Measurements from ENCODE around the gene SNCAIP.

DNA sequence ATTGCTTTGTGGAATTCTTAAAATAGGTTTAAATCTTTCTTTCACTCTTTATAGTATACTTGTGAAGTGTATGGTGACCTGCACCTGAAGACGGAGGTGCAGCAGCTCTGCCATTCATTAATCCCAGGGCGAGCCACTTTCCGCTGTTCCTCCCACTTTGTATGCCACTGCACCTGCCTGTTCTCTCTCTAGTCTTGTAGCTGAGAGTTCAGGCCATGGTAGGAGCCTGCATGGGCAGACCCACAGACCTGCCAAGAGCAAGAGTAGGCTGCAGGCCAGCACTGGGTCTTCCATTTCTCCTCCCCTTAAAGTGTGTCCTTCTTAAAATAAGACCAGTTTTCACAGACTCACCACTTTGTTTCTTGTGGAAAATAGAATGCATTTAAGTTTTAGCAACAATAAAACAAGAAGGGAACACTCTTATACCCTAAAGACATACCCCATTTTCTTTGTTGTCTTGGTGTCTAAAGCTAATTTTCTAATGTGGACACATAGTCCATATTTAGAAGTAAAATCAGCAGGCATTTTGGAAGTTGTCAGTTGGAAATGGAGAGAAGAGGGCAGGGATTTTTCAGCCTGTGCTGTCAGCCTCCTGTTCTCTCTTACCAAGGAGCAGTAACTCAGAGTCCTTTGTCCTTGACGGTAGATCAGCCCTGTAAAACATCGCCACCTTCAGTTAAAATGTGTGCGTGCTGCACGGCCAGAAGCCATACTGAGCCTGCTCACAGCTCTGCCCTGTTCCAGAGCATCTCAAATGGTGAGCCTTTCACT is 103.2 kb downstream of the SNCAIP start:
- TF ChIP-seq, protein P1, sequence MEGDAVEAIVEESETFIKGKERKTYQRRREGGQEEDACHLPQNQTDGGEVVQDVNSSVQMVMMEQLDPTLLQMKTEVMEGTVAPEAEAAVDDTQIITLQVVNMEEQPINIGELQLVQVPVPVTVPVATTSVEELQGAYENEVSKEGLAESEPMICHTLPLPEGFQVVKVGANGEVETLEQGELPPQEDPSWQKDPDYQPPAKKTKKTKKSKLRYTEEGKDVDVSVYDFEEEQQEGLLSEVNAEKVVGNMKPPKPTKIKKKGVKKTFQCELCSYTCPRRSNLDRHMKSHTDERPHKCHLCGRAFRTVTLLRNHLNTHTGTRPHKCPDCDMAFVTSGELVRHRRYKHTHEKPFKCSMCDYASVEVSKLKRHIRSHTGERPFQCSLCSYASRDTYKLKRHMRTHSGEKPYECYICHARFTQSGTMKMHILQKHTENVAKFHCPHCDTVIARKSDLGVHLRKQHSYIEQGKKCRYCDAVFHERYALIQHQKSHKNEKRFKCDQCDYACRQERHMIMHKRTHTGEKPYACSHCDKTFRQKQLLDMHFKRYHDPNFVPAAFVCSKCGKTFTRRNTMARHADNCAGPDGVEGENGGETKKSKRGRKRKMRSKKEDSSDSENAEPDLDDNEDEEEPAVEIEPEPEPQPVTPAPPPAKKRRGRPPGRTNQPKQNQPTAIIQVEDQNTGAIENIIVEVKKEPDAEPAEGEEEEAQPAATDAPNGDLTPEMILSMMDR (IDR thresholded peaks at IDR 0.05) = peak in 4 of 6 experiments; percentile 33 to 60 (median 57)
- TF ChIP-seq POLR2A (IDR thresholded peaks at IDR 0.05) = no peak
